Panc1 (cell line): ENCODE results near the gene KCNQ1. TPM values are rescaled to one million over a fixed set of nuclear protein-coding genes. Genes with fewer than 3 reads are reported as not detected.

ENCODE experiments used
- ATAC-seq: fragments of 200-7000 bp; cut with Tn5 transposase; 2 replicates; pipeline ENCODE4 v1.9.1; 2020; ENCODE audit warnings: mild to moderate bottlenecking, moderate library complexity
- BruUV-seq: library from RNA; stranded (reverse); fragments of 400-500 nt; replicated peaks from 2 replicates; lab custom pipeline; 2021; lab: Mats Ljungman, UMichigan
- CTCF ChIA-PET: fragments of 300-600 bp; sonication (Branson Sonifier 250); formaldehyde crosslinking; loops from one replicate; lab custom pipeline; 2022; ENCODE audit warnings: antibody characterized with exemption; lab: Charles Lee
- POLR2A ChIA-PET: fragments of 300-600 bp; sonication (Branson Sonifier 250); formaldehyde crosslinking; loops from one replicate; lab custom pipeline; 2022; ENCODE audit warnings: antibody characterized with exemption; lab: Charles Lee
- DNase-seq: peaks from one replicate; pipeline ENCODE4 v3.0.0-alpha.2; 2010; ENCODE audit warnings: low read depth, low spot score
- H3K27ac ChIP-seq: 2 replicates; pipeline ENCODE4 v1.5.1; 2011; ENCODE audit warnings: mild to moderate bottlenecking, low read length, inconsistent platforms
- H3K27me3 ChIP-seq: fragments of 200-500 bp; sonication (Bioruptor generic); 2 replicates; pipeline ENCODE4 v1.6.0; 2014; ENCODE audit warnings: low read length, inconsistent platforms; ENCODE audit not compliant: control insufficient read depth, insufficient read depth
- H3K36me3 ChIP-seq: fragments of 200-500 bp; sonication (Bioruptor generic); 2 replicates; pipeline ENCODE4 v1.5.1; 2014; ENCODE audit warnings: inconsistent platforms, mild to moderate bottlenecking, low read length, moderate library complexity; ENCODE audit not compliant: control insufficient read depth, insufficient read depth
- H3K4me1 ChIP-seq: 2 replicates; pipeline ENCODE4 v1.5.1; 2011; ENCODE audit warnings: inconsistent platforms, mild to moderate bottlenecking, low read length, moderate library complexity; ENCODE audit not compliant: control insufficient read depth, insufficient read depth
- H3K4me3 ChIP-seq, 2 experiments: 2 replicates each; pipeline ENCODE4 v1.5.1; 2011 to 2012; ENCODE audit warnings: low read depth in 2 of 2, low read length in 2 of 2, mild to moderate bottlenecking in 2 of 2, inconsistent platforms in 1 of 2, moderate library complexity in 1 of 2
- H3K9me3 ChIP-seq: fragments of 200-500 bp; sonication (Bioruptor generic); 2 replicates; pipeline ENCODE4 v1.5.1; 2014; ENCODE audit warnings: low read depth, mild to moderate bottlenecking, inconsistent platforms, low read length, moderate library complexity; ENCODE audit not compliant: control insufficient read depth, insufficient read depth
- CTCF ChIP-seq: fragments of 450-650 bp; IDR thresholded peaks from 2 replicates; pipeline ENCODE4 v1.5.1; 2017; ENCODE audit warnings: mild to moderate bottlenecking
- POLR2AphosphoS5 ChIP-seq: IDR thresholded peaks from 2 replicates; pipeline ENCODE4 v1.6.1; 2012; ENCODE audit warnings: mild to moderate bottlenecking, low read depth, low read length, moderate library complexity
- REST ChIP-seq, 2 experiments: IDR thresholded peaks; 2 replicates each; pipeline ENCODE4 v1.6.1; 2011 to 2012; ENCODE audit warnings: low read depth in 2 of 2, control low read depth in 1 of 2, low read length in 1 of 2, mild to moderate bottlenecking in 1 of 2, moderate library complexity in 1 of 2; ENCODE audit not compliant: insufficient read depth in 1 of 2
- SIN3A ChIP-seq: IDR thresholded peaks from 2 replicates; pipeline ENCODE4 v1.6.1; 2012; ENCODE audit warnings: low read depth, mild to moderate bottlenecking, low read length, moderate library complexity, borderline replicate concordance; ENCODE audit not compliant: insufficient read depth
- TCF7L2 ChIP-seq: IDR thresholded peaks from 2 replicates; pipeline ENCODE4 v1.6.1; 2011; ENCODE audit warnings: mild to moderate bottlenecking, low read depth, low read length, inconsistent platforms
- in situ Hi-C: cut with HindIII; loops from 2 replicates; pipeline ENCODE4 v1.10.0; 2016; ENCODE audit warnings: low sequenced_read_pairs, low pct_unique_long_range_greater_than_20kb
- intact Hi-C: fragments of 100-400 bp; cut with micrococcal nuclease; formaldehyde crosslinking; loops from one replicate; pipeline ENCODE4 v1.10.0; 2022; ENCODE audit not compliant: unreplicated experiment
- total RNA-seq: library from RNA; stranded (reverse); gene quantifications from one replicate; pipeline ENCODE4 v1.2.1, GENCODE V29; 2021; ENCODE audit not compliant: unreplicated experiment

KCNQ1 gene
- total RNA-seq, 1 experiment from 2014 or later, result 1.0 TPM

- TF ChIP-seq SIN3A (no peak), POLR2AphosphoS5 (no peak), CTCF (no peak), TCF7L2 (no peak)
- in situ Hi-C loops (no loop called here), intact Hi-C loops (no loop called here)
- no peak overlapping the region for H3K4me3 ChIP-seq
- H3K36me3 ChIP-seq, result no peaks in the 10 kb centered on the region
- no peaks in the 10 kb centered on the region for H3K9me3 ChIP-seq
- ChIA-PET CTCF (no interaction called here), POLR2A (no interaction called here)
- peak; percentile 64 for ATAC-seq
- no TSS peak for BruUV-seq
- H3K27ac ChIP-seq, result no peak overlapping the region
- peaks cover 28% of the 10 kb centered on the region for H3K4me1 ChIP-seq
- DNase-seq, result no peak
- no peaks in the 10 kb centered on the region for H3K27me3 ChIP-seq
Observed at GRCh38 chr11:2777386-2777785, 332.6 kb downstream of the KCNQ1 start.

DNA sequence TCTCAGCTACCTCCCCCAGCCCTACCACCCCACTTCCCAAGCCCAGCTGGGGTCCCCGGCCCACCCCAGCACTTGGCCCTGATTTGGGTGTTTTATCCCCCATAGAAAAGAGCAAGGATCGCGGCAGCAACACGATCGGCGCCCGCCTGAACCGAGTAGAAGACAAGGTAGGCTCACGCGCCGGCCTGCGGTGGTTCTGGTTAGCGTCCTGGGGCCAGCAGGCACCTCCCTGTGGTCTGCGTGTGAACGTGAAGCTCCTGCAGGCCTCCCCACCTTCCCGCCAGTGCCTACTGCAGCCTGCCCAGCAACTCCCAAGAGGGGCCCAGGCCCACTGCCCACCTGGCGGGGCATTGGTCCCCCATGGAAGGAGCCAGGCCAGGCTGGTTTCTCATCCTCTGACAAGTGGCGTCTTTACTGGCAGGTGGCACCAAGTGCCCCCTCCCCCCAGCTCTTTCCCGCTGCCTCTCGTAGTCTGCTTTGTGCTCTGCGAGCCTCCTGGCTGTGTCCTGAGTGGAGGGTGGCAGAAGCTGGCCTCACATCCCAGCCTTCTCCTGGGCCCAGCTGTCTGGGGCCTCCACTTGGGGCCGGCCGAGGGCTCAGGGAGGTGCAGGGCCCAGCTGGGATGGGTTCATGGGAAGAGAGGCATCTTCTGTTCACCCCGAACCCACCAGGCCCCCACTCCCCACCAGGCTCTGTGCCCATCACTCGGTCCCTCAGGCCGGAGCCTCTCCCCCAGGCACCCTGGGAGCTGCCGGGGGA lies 333.2 kb downstream of the KCNQ1 start:
- TF ChIP-seq REST (IDR thresholded peaks at IDR 0.05; ENCODE audit: insufficient read depth in 1 of 2, low read depth in 2 of 2, low read length in 1 of 2) (no peak), TCF7L2 (no peak), SIN3A (no peak), POLR2AphosphoS5 (no peak), CTCF (no peak)
- intact Hi-C loops, result no loop called here
- ATAC-seq, result no peak
- no TSS peak for BruUV-seq
- in situ Hi-C loops, result no loop called here
- no peak for DNase-seq
- H3K9me3 ChIP-seq, result no peaks in the 10 kb centered on the region
- no peaks in the 10 kb centered on the region for H3K36me3 ChIP-seq
- H3K27ac ChIP-seq, result no peak overlapping the region; the same call in 1 of the 2 replicates
- H3K4me1 ChIP-seq, result peaks cover 28% of the 10 kb centered on the region
- ChIA-PET CTCF (interaction anchor here (1.0 kb wide), 1 partner anchor 243 kb away, joined by 3 read pairs; no protein-coding TSS in a partner anchor), POLR2A (no interaction called here)
- no peaks in the 10 kb centered on the region for H3K27me3 ChIP-seq
- no peak overlapping the region for H3K4me3 ChIP-seq
